H1 (cell line): ENCODE measurements around the gene CACNG4. TPM values are rescaled to one million over a fixed set of nuclear protein-coding genes. Genes with fewer than 3 reads are reported as not detected.

Source experiments
- CTCF ChIA-PET: fragments of 300-600 bp; sonication (Branson Sonifier 250); formaldehyde crosslinking; loops from one replicate; lab custom pipeline; 2021; ENCODE audit not compliant: partially characterized antibody; lab: Charles Lee
- POLR2A ChIA-PET: fragments of 300-600 bp; sonication (Branson Sonifier 250); formaldehyde crosslinking; loops from one replicate; lab custom pipeline; 2021; ENCODE audit warnings: inconsistent platforms; ENCODE audit not compliant: partially characterized antibody; lab: Charles Lee
- DNase-seq, 2 experiments: peaks; one replicate each; pipeline versions ENCODE4 v3.0.0 to v3.0.0-alpha.2; 2010 to 2022; ENCODE audit warnings: low spot score in 2 of 2, low read depth in 1 of 2, mixed read lengths in 1 of 2
- FAIRE-seq: peaks from 2 replicates; lab custom pipeline; 2011; peaks lifted over from hg19 to GRCh38; lab: Jason Lieb, UNC
- H2AFZ ChIP-seq: 2 replicates; pipeline ENCODE4 v1.8.1; 2012; ENCODE audit warnings: low read length, inconsistent platforms
- H2AK5ac ChIP-seq: 2 replicates; pipeline ENCODE4 v1.6.1; 2013; ENCODE audit warnings: low read depth, low read length
- H2BK120ac ChIP-seq: replicated peaks from 2 replicates; pipeline ENCODE3; 2013; ENCODE audit warnings: low read depth, low read length, inconsistent platforms
- H2BK12ac ChIP-seq: 2 replicates; pipeline ENCODE4 v1.6.1; 2013; ENCODE audit warnings: low read depth, low read length
- H2BK15ac ChIP-seq: 2 replicates; pipeline ENCODE4 v1.6.1; 2013; ENCODE audit warnings: low read length
- H2BK20ac ChIP-seq: 2 replicates; pipeline ENCODE4 v1.6.1; 2013; ENCODE audit warnings: low read length
- H2BK5ac ChIP-seq: 2 replicates; pipeline ENCODE4 v1.6.1; 2013; ENCODE audit warnings: low read depth, low read length
- H3K14ac ChIP-seq: 2 replicates; pipeline ENCODE4 v1.6.1; 2013; ENCODE audit warnings: inconsistent platforms; ENCODE audit not compliant: insufficient read length
- H3K18ac ChIP-seq: 2 replicates; pipeline ENCODE4 v1.6.1; 2013; ENCODE audit warnings: low read length; ENCODE audit errors: extremely low read depth
- H3K23ac ChIP-seq: 2 replicates; pipeline ENCODE4 v1.6.1; 2013; ENCODE audit warnings: inconsistent platforms; ENCODE audit not compliant: insufficient read length
- H3K23me2 ChIP-seq: 2 replicates; pipeline ENCODE4 v1.6.1; 2013; ENCODE audit warnings: low read depth, low read length
- H3K27ac ChIP-seq: 2 replicates; pipeline ENCODE4 v1.6.1; 2011; ENCODE audit warnings: low read depth, low read length, inconsistent platforms
- H3K27me3 ChIP-seq, 4 experiments: replicated peaks in 1 of 4; 1 replicate in 1 of 4; 2 replicates in 3 of 4; pipeline versions ENCODE4 v1.6.1 to v1.8.1; 2011 to 2013; ENCODE audit warnings: low read length in 3 of 4, mild to moderate bottlenecking in 3 of 4, inconsistent platforms in 2 of 4, mixed read lengths in 2 of 4, moderate library complexity in 1 of 4; ENCODE audit not compliant: control insufficient read depth in 3 of 4, insufficient read depth in 3 of 4; ENCODE audit errors: extremely low read depth in 1 of 4
- H3K36me3 ChIP-seq, 4 experiments: 2 replicates each; pipeline versions ENCODE4 v1.6.1 to v1.8.1; 2011 to 2013; ENCODE audit warnings: mild to moderate bottlenecking in 4 of 4, low read length in 3 of 4, moderate library complexity in 2 of 4, control low read depth in 1 of 4, inconsistent platforms in 1 of 4; ENCODE audit not compliant: insufficient read depth in 4 of 4, control insufficient read depth in 2 of 4
- H3K4ac ChIP-seq: replicated peaks from 2 replicates; pipeline ENCODE3; 2013; ENCODE audit warnings: low read length, low read depth, mixed read lengths, inconsistent platforms; ENCODE audit not compliant: insufficient read length
- H3K4me1 ChIP-seq, 4 experiments: replicated peaks in 1 of 4; 1 replicate in 1 of 4; 2 replicates in 3 of 4; pipeline versions ENCODE4 v1.6.1 to v1.8.1; 2011 to 2013; ENCODE audit warnings: low read length in 3 of 4, inconsistent platforms in 2 of 4, mixed read lengths in 1 of 4; ENCODE audit not compliant: insufficient read depth in 4 of 4, control insufficient read depth in 3 of 4
- H3K4me2 ChIP-seq, 2 experiments: 2 replicates each; pipeline versions ENCODE4 v1.6.1 to v1.8.1; 2011 to 2013; ENCODE audit warnings: low read depth in 2 of 2, low read length in 2 of 2, control low read depth in 1 of 2, inconsistent platforms in 1 of 2, mild to moderate bottlenecking in 1 of 2; ENCODE audit not compliant: insufficient read depth in 1 of 2
- H3K4me3 ChIP-seq, 4 experiments: fragments of 200-600, 300-600 bp in 1 of 4; sonication (generic), shearing (Covaris generic), sonication (Bioruptor Twin) in 1 of 4; 2 replicates each; pipeline versions ENCODE4 v1.5.1 to v1.8.1; 2011 to 2016; ENCODE audit warnings: low read length in 4 of 4, low read depth in 3 of 4, control low read depth in 2 of 4, inconsistent platforms in 2 of 4, mild to moderate bottlenecking in 2 of 4, mixed read lengths in 1 of 4, moderate library complexity in 1 of 4; ENCODE audit not compliant: insufficient read depth in 2 of 4; ENCODE audit errors: extremely low read depth in 1 of 4
- H3K56ac ChIP-seq: replicated peaks from 2 replicates; pipeline ENCODE3; 2013; ENCODE audit warnings: low read depth, mild to moderate bottlenecking, mixed read lengths, low read length, inconsistent platforms; ENCODE audit not compliant: insufficient read length
- H3K79me1 ChIP-seq: 2 replicates; pipeline ENCODE4 v1.6.1; 2013; ENCODE audit warnings: low read depth, low read length, control low read depth
- H3K79me2 ChIP-seq, 2 experiments: 2 replicates each; pipeline versions ENCODE4 v1.6.1 to v1.8.1; 2012 to 2013; ENCODE audit warnings: low read length in 2 of 2, mild to moderate bottlenecking in 2 of 2, inconsistent platforms in 1 of 2; ENCODE audit not compliant: insufficient read depth in 2 of 2, control insufficient read depth in 1 of 2
- H3K9ac ChIP-seq, 4 experiments: replicated peaks in 1 of 4; 1 replicate in 1 of 4; 2 replicates in 3 of 4; pipeline versions ENCODE4 v1.6.1 to v1.8.1; 2011 to 2013; ENCODE audit warnings: low read depth in 3 of 4, low read length in 3 of 4, control low read depth in 2 of 4, mild to moderate bottlenecking in 2 of 4, moderate library complexity in 2 of 4, inconsistent platforms in 1 of 4; ENCODE audit errors: extremely low read depth in 1 of 4
- H3K9me3 ChIP-seq, 2 experiments: 2 replicates each; pipeline versions ENCODE4 v1.6.1 to v1.8.1; 2012 to 2013; ENCODE audit warnings: mild to moderate bottlenecking in 2 of 2, moderate library complexity in 2 of 2, control low read depth in 1 of 2, inconsistent platforms in 1 of 2, low read depth in 1 of 2, low read length in 1 of 2, mixed read lengths in 1 of 2; ENCODE audit not compliant: insufficient read depth in 2 of 2
- H4K20me1 ChIP-seq, 2 experiments: replicated peaks in 1 of 2; 2 replicates each; pipeline versions ENCODE3 to v1.8.1; 2011 to 2013; ENCODE audit warnings: inconsistent platforms in 2 of 2, low read length in 2 of 2, mild to moderate bottlenecking in 1 of 2; ENCODE audit not compliant: insufficient read depth in 2 of 2, control insufficient read depth in 1 of 2
- H4K5ac ChIP-seq: 2 replicates; pipeline ENCODE4 v1.6.1; 2013; ENCODE audit warnings: low read length, low read depth, mixed read lengths, inconsistent platforms; ENCODE audit not compliant: insufficient read length
- H4K8ac ChIP-seq: 2 replicates; pipeline ENCODE4 v1.8.0; 2013; ENCODE audit warnings: mild to moderate bottlenecking, moderate library complexity, low read length, inconsistent platforms; ENCODE audit not compliant: insufficient read depth; ENCODE audit errors: extremely low read depth
- H4K91ac ChIP-seq: replicated peaks from 2 replicates; pipeline ENCODE3; 2013; ENCODE audit warnings: low read length, mixed read lengths, inconsistent platforms; ENCODE audit not compliant: insufficient read length
- BRCA1 ChIP-seq: IDR thresholded peaks from 2 replicates; pipeline ENCODE4 v1.6.1; 2012; ENCODE audit warnings: low read depth, low read length, improper control_type of control experiment
- CBX8 ChIP-seq: fragments of 300-800, 300-1000 bp; sonication (generic); IDR thresholded peaks from 2 replicates; pipeline ENCODE4 v1.7.1; 2016; ENCODE audit warnings: low read depth, low read length, borderline replicate concordance
- CEBPB ChIP-seq: IDR thresholded peaks from 2 replicates; pipeline ENCODE4 v1.6.1; 2012; ENCODE audit warnings: low read depth, low read length
- GABPA ChIP-seq: IDR thresholded peaks from 2 replicates; pipeline ENCODE4 v1.6.1; 2011; ENCODE audit warnings: mild to moderate bottlenecking, low read length, moderate library complexity, borderline replicate concordance; ENCODE audit not compliant: insufficient read depth
- GTF2F1 ChIP-seq: IDR thresholded peaks from 2 replicates; pipeline ENCODE4 v1.6.1; 2012; ENCODE audit warnings: low read depth, low read length, improper control_type of control experiment, borderline replicate concordance
- JUND ChIP-seq: IDR thresholded peaks from 2 replicates; pipeline ENCODE4 v1.6.1; 2011; ENCODE audit warnings: mild to moderate bottlenecking, improper control_type of control experiment, low read length
- NANOG ChIP-seq: IDR thresholded peaks from 2 replicates; pipeline ENCODE4 v1.6.1; 2011; ENCODE audit warnings: low read length, low read depth, mild to moderate bottlenecking, inconsistent platforms; ENCODE audit not compliant: insufficient read depth, poor library complexity, severe bottlenecking
- PHF8 ChIP-seq: fragments of 200-600 bp; sonication (generic); conservative IDR thresholded peaks from 2 replicates; pipeline ENCODE4 v1.7.1; 2012; ENCODE audit warnings: low read depth, mild to moderate bottlenecking, inconsistent platforms, low read length, moderate library complexity
- POU5F1 ChIP-seq: IDR thresholded peaks from 2 replicates; pipeline ENCODE4 v1.6.1; 2011; ENCODE audit warnings: low read depth, mild to moderate bottlenecking, low read length, moderate library complexity
- RBBP5 ChIP-seq: IDR thresholded peaks from 2 replicates; pipeline ENCODE4 v1.7.1; 2012; ENCODE audit warnings: low read depth, mild to moderate bottlenecking, inconsistent platforms, low read length, moderate library complexity, borderline replicate concordance
- SIN3A ChIP-seq, 2 experiments: IDR thresholded peaks in 1 of 2; conservative IDR thresholded peaks in 1 of 2; 2 replicates each; pipeline ENCODE4 v1.6.1; 2011 to 2012; ENCODE audit warnings: low read length in 2 of 2, improper control_type of control experiment in 1 of 2, low read depth in 1 of 2, mild to moderate bottlenecking in 1 of 2
- SP4 ChIP-seq: IDR thresholded peaks from 2 replicates; pipeline ENCODE4 v1.6.1; 2012; ENCODE audit warnings: low read length, inconsistent platforms
- SRF ChIP-seq: IDR thresholded peaks from 2 replicates; pipeline ENCODE4 v1.6.1; 2011; ENCODE audit warnings: mild to moderate bottlenecking, low read depth, low read length, moderate library complexity
- TAF7 ChIP-seq: optimal IDR thresholded peaks from 2 replicates; pipeline ENCODE3; 2011; ENCODE audit warnings: low read depth, mild to moderate bottlenecking, inconsistent platforms, low read length, moderate library complexity, borderline replicate concordance
- WGBS, 2 experiments: shearing (Covaris generic) in 1 of 2; methylation state at CpG; one replicate each; pipeline versions ENCODE4 v1.1.6 to v1.1.7; 2013 to 2015; ENCODE audit warnings: low lambda C conversion rate in 2 of 2, mixed read lengths in 2 of 2, inconsistent platforms in 1 of 2, low coverage in 1 of 2, missing lambda C conversion rate in 1 of 2; ENCODE audit not compliant: insufficient replicate concordance in 2 of 2, insufficient coverage in 1 of 2, insufficient read length in 1 of 2; ENCODE audit errors: extremely low coverage in 1 of 2, missing lambda C conversion rate in 1 of 2; 5-methylcytosine and 5-hydroxymethylcytosine counted together
- polyA plus RNA-seq, 7 experiments: library from polyadenylated mRNA; depleted of rRNA in 3 of 7; stranded (reverse) in 5 of 7; unstranded in 2 of 7; fragments of >200 nt in 5 of 7; fragments of 200-250 nt in 2 of 7; gene quantifications; 1 replicate in 5 of 7; 2 replicates in 1 of 7; 4 replicates in 1 of 7; pipeline versions ENCODE4 v1.2.1 to v1.2.3, GENCODE V29; 2011 to 2013; ENCODE audit warnings: missing spikeins in 2 of 7, mixed read lengths in 2 of 7
- total RNA-seq: library from RNA; stranded (reverse); fragmentation: NEBNext Ultra II Directional; extraction: Animal tissue kit (Norgen Biotek cat#: 25700); gene quantifications from 2 replicates; pipeline ENCODE4 v1.2.1, GENCODE V29; 2021

CACNG4 gene
- total and polyA plus RNA-seq, 2 of the 8 experiments (the other 6 are each of a cell fraction or from before 2014, with no cell fraction given): 3.6 to 5.6 TPM

- FAIRE-seq (no peak), DNase-seq (no peak)
- H3K23me2 ChIP-seq: no peaks in the 10 kb centered on the region
- no peak overlapping the region for H2BK20ac ChIP-seq
- no peak overlapping the region for H3K14ac ChIP-seq
- ChIA-PET POLR2A (no interaction called here), CTCF (interaction anchor here (0.8 to 1.7 kb wide), 8 partner anchors 14 to 257 kb away, joined by 3 to 5 read pairs (median 4); no protein-coding TSS in a partner anchor)
- 90% methylated on average over 14 of the region's 14 CpGs; no CpG with 5 or more reads in 1 of the 2 experiments for WGBS, 2 experiments
- no peak overlapping the region for H3K23ac ChIP-seq
- H3K27me3 ChIP-seq: no peaks in the 10 kb centered on the region
- no peak overlapping the region for H2BK15ac ChIP-seq
- no peak overlapping the region for H3K27ac ChIP-seq
- H2BK120ac ChIP-seq: no peak overlapping the region
- H3K4me2 ChIP-seq: no peak overlapping the region
- no peak overlapping the region for H3K9ac ChIP-seq
- H2BK5ac ChIP-seq: no peak overlapping the region
- no peak overlapping the region for H4K5ac ChIP-seq
- H4K91ac ChIP-seq: no peak overlapping the region
- H3K4me3 ChIP-seq: no peak overlapping the region
- H2AK5ac ChIP-seq: no peak overlapping the region
- H3K79me2 ChIP-seq: no peaks in the 10 kb centered on the region
- H4K8ac ChIP-seq: no peak overlapping the region
- no peaks in the 10 kb centered on the region for H4K20me1 ChIP-seq
- no peak overlapping the region for H3K56ac ChIP-seq
- H2BK12ac ChIP-seq: no peak overlapping the region
- peaks cover 0 to 9% (median 4%) of the 10 kb centered on the region in 4 experiments; a peak in 3 of 7 replicates for H3K4me1 ChIP-seq
- H3K79me1 ChIP-seq: no peaks in the 10 kb centered on the region
- no peaks in the 10 kb centered on the region for H3K9me3 ChIP-seq
- H3K4ac ChIP-seq: no peak overlapping the region
- H3K18ac ChIP-seq: no peak overlapping the region
- H2AFZ ChIP-seq: no peak overlapping the region
- no peaks in the 10 kb centered on the region for H3K36me3 ChIP-seq
- TF ChIP-seq BRCA1 (no peak), NANOG (no peak), GABPA (no peak), GTF2F1 (no peak), JUND (no peak), TAF7 (no peak), SIN3A (conservative IDR thresholded peaks at IDR 0.05 in 1 of 2, IDR thresholded peaks at IDR 0.05 in 1 of 2; ENCODE audit: low read depth in 1 of 2, low read length in 2 of 2) (no peak), SP4 (no peak), POU5F1 (no peak), SRF (no peak), CBX8 (no peak), RBBP5 (no peak), PHF8 (no peak), CEBPB (no peak)
Observed at GRCh38 chr17:66981983-66982508, 17.5 kb downstream of the CACNG4 start.
